Measurements from ENCODE around the gene HMCN2.

The HMCN2 gene

DNA sequence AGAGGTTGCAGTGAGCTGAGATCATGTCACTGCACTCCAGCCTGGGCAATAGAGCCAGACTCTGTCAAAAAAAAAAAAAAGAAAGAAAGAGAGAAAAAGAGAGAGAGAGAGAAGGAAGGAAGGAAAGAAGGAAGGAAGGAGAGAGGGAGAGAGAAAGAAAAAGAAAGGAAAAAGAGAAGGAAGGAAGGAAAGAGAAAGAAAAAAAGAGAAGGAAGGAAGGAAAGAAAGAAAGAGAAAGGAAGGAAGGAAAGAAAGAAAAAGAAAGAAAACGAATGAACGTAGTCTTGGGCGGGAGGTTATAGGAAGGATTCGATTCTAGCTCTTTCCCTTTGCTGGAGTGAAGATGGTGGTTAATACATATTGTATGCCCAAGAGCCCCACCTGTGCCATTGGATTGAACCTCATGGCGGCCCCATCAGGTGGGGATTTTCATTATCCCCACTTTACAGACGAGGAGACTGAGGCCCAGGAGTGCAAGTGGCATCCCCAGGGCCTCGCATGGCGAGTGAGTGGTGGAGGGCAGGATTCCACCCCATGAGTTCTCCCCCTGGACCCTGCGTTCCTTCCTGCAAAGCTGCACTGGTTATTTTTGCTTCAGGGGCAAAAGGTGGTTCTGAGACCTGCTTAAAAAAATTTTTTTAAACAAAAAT is 98.3 kb downstream of the HMCN2 start:
- H3K4me3 ChIP-seq (ENCODE audit: low read depth, low read length): no peak overlapping the region
- DNase-seq (ENCODE audit: low read depth): no peak
- TF ChIP-seq, protein P1, sequence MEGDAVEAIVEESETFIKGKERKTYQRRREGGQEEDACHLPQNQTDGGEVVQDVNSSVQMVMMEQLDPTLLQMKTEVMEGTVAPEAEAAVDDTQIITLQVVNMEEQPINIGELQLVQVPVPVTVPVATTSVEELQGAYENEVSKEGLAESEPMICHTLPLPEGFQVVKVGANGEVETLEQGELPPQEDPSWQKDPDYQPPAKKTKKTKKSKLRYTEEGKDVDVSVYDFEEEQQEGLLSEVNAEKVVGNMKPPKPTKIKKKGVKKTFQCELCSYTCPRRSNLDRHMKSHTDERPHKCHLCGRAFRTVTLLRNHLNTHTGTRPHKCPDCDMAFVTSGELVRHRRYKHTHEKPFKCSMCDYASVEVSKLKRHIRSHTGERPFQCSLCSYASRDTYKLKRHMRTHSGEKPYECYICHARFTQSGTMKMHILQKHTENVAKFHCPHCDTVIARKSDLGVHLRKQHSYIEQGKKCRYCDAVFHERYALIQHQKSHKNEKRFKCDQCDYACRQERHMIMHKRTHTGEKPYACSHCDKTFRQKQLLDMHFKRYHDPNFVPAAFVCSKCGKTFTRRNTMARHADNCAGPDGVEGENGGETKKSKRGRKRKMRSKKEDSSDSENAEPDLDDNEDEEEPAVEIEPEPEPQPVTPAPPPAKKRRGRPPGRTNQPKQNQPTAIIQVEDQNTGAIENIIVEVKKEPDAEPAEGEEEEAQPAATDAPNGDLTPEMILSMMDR (IDR thresholded peaks at IDR 0.05; ENCODE audit: insufficient read depth, low read depth, low read length, missing control alignments): no peak

DNA sequence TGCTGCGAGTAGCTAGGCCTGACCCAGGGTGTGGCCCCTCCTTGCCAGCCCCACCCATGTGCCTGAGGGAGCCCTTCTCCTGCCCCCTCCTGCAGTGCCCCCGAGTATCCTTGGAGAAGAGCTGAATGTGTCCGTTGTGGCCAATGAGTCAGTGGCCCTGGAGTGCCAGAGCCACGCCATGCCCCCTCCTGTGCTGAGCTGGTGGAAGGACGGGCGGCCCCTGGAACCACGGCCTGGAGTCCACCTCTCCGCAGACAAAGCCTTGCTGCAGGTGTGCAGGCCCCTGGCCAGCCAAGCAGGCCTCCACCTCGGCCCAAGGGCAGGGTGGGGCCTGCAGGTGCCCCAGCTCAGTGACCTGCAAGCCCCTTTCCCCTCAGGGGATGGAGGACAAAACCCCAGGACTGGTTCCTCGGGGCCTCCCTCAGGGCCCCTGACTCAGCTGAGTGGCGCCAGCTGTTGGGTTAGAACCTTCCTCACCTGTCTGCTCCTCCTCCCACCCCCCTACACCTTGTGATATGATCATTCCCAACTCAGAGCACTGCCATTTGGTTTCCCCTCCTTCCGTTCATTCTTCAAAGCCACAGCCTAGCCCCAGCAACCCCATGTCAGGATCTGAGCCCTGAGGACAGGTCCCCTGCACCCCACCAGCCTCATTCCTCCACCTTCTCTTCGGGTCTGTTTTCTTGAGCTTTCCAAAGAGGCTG is 99.2 kb downstream of the HMCN2 start:
- DNase-seq (ENCODE audit: low read depth): no peak
- H3K4me3 ChIP-seq (ENCODE audit: low read depth, low read length): no peak overlapping the region
- TF ChIP-seq, protein P1 (IDR thresholded peaks at IDR 0.05; ENCODE audit: insufficient read depth, low read depth, low read length, missing control alignments): no peak

GRCh38 chr9:130365323-130365721 is 99.8 kb downstream of the HMCN2 start:
- DNase-seq (ENCODE audit: low read depth): no peak
- H3K4me3 ChIP-seq (ENCODE audit: low read depth, low read length): no peak overlapping the region
- TF ChIP-seq, protein P1 (IDR thresholded peaks at IDR 0.05; ENCODE audit: insufficient read depth, low read depth, low read length, missing control alignments): no peak

- DNase-seq (ENCODE audit: low read depth): no peak
- H3K4me3 ChIP-seq (ENCODE audit: low read depth, low read length): no peak overlapping the region
- TF ChIP-seq, protein P1 (IDR thresholded peaks at IDR 0.05; ENCODE audit: insufficient read depth, low read depth, low read length, missing control alignments): no peak
Measured at GRCh38 chr9:130366072-130366471, 100.5 kb downstream of the HMCN2 start.

- no peak overlapping the region for H3K4me3 ChIP-seq (ENCODE audit: low read depth, low read length)
- TF ChIP-seq, protein P1 (IDR thresholded peaks at IDR 0.05; ENCODE audit: insufficient read depth, low read depth, low read length, missing control alignments): no peak
- DNase-seq (ENCODE audit: low read depth): no peak
Measured at GRCh38 chr9:130366888-130367550, 101.5 kb downstream of the HMCN2 start.

GRCh38 chr9:130368631-130369103 is 103.1 kb downstream of the HMCN2 start:
- TF ChIP-seq, protein P1 (IDR thresholded peaks at IDR 0.05; ENCODE audit: insufficient read depth, low read depth, low read length, missing control alignments): no peak
- peak; percentile 10 for DNase-seq (ENCODE audit: low read depth)

More at GRCh38 chr9:130368631-130369103, 103.1 kb downstream of the HMCN2 start:
- no peak overlapping the region for H3K4me3 ChIP-seq (ENCODE audit: low read depth, low read length)

Data from GM12865 (cell line).